Osteocyte (in vitro differentiated cells): ENCODE data around the gene ATXN7. TPM values are rescaled to one million over a fixed set of nuclear protein-coding genes. Genes with fewer than 3 reads are reported as not detected.

Source experiments
- DNase-seq: peaks from one replicate; pipeline ENCODE4 v3.0.0; 2021; ENCODE audit warnings: mixed read lengths; ENCODE audit not compliant: unreplicated experiment; ENCODE audit errors: extremely low spot score
- H3K27ac Mint-ChIP-seq: one replicate; pipeline ENCODE4 v1.8.0; 2021; ENCODE audit warnings: mild to moderate bottlenecking, mixed read lengths; ENCODE audit not compliant: unreplicated experiment
- H3K27me3 Mint-ChIP-seq: one replicate; pipeline ENCODE4 v1.8.0; 2021; ENCODE audit warnings: mixed read lengths; ENCODE audit not compliant: unreplicated experiment
- H3K36me3 Mint-ChIP-seq: one replicate; pipeline ENCODE4 v1.8.0; 2021; ENCODE audit warnings: mixed read lengths; ENCODE audit not compliant: unreplicated experiment
- H3K4me1 Mint-ChIP-seq: one replicate; pipeline ENCODE4 v1.8.0; 2021; ENCODE audit warnings: mixed read lengths; ENCODE audit not compliant: unreplicated experiment
- H3K4me3 Mint-ChIP-seq: one replicate; pipeline ENCODE4 v1.8.0; 2021; ENCODE audit warnings: mild to moderate bottlenecking, moderate library complexity, mixed read lengths; ENCODE audit not compliant: unreplicated experiment
- H3K9me3 Mint-ChIP-seq: one replicate; pipeline ENCODE4 v1.8.0; 2021; ENCODE audit warnings: mixed read lengths; ENCODE audit not compliant: unreplicated experiment
- CTCF ChIP-seq: fragments of 200-600 bp; sonication (generic); IDR thresholded peaks from 2 replicates; pipeline ENCODE4 v1.5.0; 2021; ENCODE audit warnings: antibody characterized with exemption, mild to moderate bottlenecking, moderate library complexity
- total RNA-seq: library from RNA; stranded (reverse); gene quantifications from 2 replicates; pipeline ENCODE4 v1.2.1, GENCODE V29; 2021

ATXN7 gene
- total RNA-seq, 1 donor from 2014 or later = 22.7 TPM

- Mint-ChIP-seq H3K27ac (peak overlapping the region; percentile 45), H3K27me3 (no peaks in the 10 kb centered on the region), H3K36me3 (peaks cover 15% of the 10 kb centered on the region), H3K9me3 (no peaks in the 10 kb centered on the region), H3K4me1 (peaks cover 52% of the 10 kb centered on the region), H3K4me3 (no peak overlapping the region)
- TF ChIP-seq CTCF = no peak
- no peak for DNase-seq
Measured at GRCh38 chr3:63950698-63951097, 87.0 kb downstream of the ATXN7 start.

DNA sequence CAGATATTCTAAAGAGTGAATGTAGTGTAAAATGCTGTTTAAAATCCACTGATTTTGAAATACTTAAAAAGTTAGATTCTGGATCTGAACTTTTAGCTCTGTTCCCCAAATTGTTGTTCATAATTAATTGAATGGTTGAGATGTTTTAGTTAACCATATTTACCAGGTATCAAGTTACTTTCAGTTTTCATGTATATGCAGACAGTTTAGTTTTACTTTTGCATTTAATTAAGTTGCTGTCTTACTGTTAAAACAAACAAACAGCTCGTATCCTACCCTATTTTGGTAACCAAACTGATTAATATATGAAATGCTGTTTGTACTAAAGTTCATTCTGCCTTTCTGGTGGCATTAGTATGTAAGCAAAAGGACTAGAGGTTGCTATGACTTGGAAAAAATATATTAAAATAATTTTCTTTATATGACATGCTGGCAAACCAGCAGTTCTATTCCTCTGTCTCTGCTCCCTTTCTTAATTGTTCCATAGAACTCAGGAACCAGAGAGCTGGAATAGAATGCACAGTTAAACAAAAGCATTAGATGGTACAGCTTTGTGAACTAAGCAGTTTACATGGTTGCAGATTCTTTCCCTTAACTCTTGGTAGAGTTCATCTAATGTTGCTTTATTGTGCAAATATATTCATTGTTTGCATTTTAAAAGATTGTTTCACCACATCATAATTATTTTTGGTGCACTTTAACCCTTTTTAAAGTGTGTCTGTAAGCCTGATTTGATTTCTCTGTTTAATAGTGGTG lies 88.0 kb downstream of the ATXN7 start:
- no peak for TF ChIP-seq CTCF
- H3K4me3 Mint-ChIP-seq = no peak overlapping the region
- peaks cover 52% of the 10 kb centered on the region for H3K4me1 Mint-ChIP-seq
- peaks cover 15% of the 10 kb centered on the region for H3K36me3 Mint-ChIP-seq
- H3K9me3 Mint-ChIP-seq = no peaks in the 10 kb centered on the region
- DNase-seq = no peak
- H3K27me3 Mint-ChIP-seq = no peaks in the 10 kb centered on the region
- peak overlapping the region; percentile 76 for H3K27ac Mint-ChIP-seq

- H3K27ac Mint-ChIP-seq = no peak overlapping the region
- H3K36me3 Mint-ChIP-seq = peaks cover 15% of the 10 kb centered on the region
- no peaks in the 10 kb centered on the region for H3K9me3 Mint-ChIP-seq
- TF ChIP-seq CTCF = no peak
- peaks cover 49% of the 10 kb centered on the region for H3K4me1 Mint-ChIP-seq
- DNase-seq = no peak
- H3K4me3 Mint-ChIP-seq = no peak overlapping the region
- H3K27me3 Mint-ChIP-seq = no peaks in the 10 kb centered on the region
Measured at GRCh38 chr3:63952248-63952594, 88.6 kb downstream of the ATXN7 start.

GRCh38 chr3:63954182-63954581 lies 90.5 kb downstream of the ATXN7 start:
- Mint-ChIP-seq H3K36me3 (peaks cover 15% of the 10 kb centered on the region), H3K27me3 (no peaks in the 10 kb centered on the region), H3K27ac (no peak overlapping the region), H3K4me1 (peaks cover 35% of the 10 kb centered on the region), H3K9me3 (no peaks in the 10 kb centered on the region), H3K4me3 (no peak overlapping the region)
- no peak for DNase-seq
- no peak for TF ChIP-seq CTCF

GRCh38 chr3:63955036-63955650 lies 91.5 kb downstream of the ATXN7 start:
- Mint-ChIP-seq H3K27ac (peak overlapping the region; percentile 54), H3K27me3 (no peaks in the 10 kb centered on the region), H3K9me3 (no peaks in the 10 kb centered on the region), H3K4me3 (no peak overlapping the region), H3K4me1 (peaks cover 33% of the 10 kb centered on the region), H3K36me3 (peaks cover 15% of the 10 kb centered on the region)
- DNase-seq = no peak
- TF ChIP-seq CTCF = no peak
